Measurements from ENCODE around the gene TAS1R1. TPM values are rescaled to one million over a fixed set of nuclear protein-coding genes. Genes with fewer than 3 reads are reported as not detected.

The TAS1R1 gene
- total and polyA plus RNA-seq, 9 of the 15 experiments (the other 6 are each of a cell fraction or from before 2014, with no cell fraction given): 0.06 TPM; not detected in 8

GRCh38 chr1:6625584-6626149 is 70.6 kb downstream of the TAS1R1 start:
- Histone ChIP-seq H3K36me3 (ENCODE audit: control insufficient read depth, insufficient read depth, low read length) (peaks cover 79% of the 10 kb centered on the region), H3K27ac (ENCODE audit: extremely low read depth, low read depth, low read length) (peak overlapping the region; percentile 74; the same call in 2 of the 3 replicates), H3K79me2 (ENCODE audit: control insufficient read depth, insufficient read depth, low read length) (peaks cover 53% of the 10 kb centered on the region), H4K20me1 (replicated peaks; ENCODE audit: control insufficient read depth, insufficient read depth, low read length) (peaks cover 19% of the 10 kb centered on the region; the same call in 1 of the 2 replicates), H3K9me1 (ENCODE audit: control insufficient read depth, insufficient read depth, low read length) (no peaks in the 10 kb centered on the region), H3K4me2 (ENCODE audit: insufficient read depth, low read length) (peak overlapping the region; percentile 94), H3K9ac (ENCODE audit: insufficient read depth in 1 of 2, low read depth in 2 of 2, low read length in 2 of 2) (peak overlapping the region; percentile 71 to 90), H3K9me3 (replicated peaks; ENCODE audit: control insufficient read depth, insufficient read depth, low read depth, low read length) (no peaks in the 10 kb centered on the region), H3K4me1 (replicated peaks in 1 of 2; ENCODE audit: control insufficient read depth in 2 of 2, insufficient read depth in 2 of 2, low read length in 2 of 2) (peaks cover 12 to 48% of the 10 kb centered on the region in 2 experiments; a peak in 4 of 5 replicates), H3K4me3 (peak overlapping the region; percentile 91), H2AFZ (ENCODE audit: low read depth, low read length) (0 out of 2 replicates have a peak overlapping the region, but pooled peaks have one; percentile 66), H3K27me3 (ENCODE audit: control insufficient read depth in 2 of 2, insufficient read depth in 2 of 2, low read length in 2 of 2) (no peaks in the 10 kb centered on the region)
- intact Hi-C loops (cut with micrococcal nuclease) (loop anchor here (2.0 kb wide), 1 partner anchor 13 kb away; the partner anchor contains the start of gene PHF13), in situ Hi-C loops (cut with MboI) (no loop called here)
- ATAC-seq (peak; percentile 50), FAIRE-seq (peak; percentile 11), DNase-seq (ENCODE audit: extremely low read depth in 1 of 4, low spot score in 3 of 4) (peak in 1 of 4 experiments; percentile 46)
- POLR2A ChIA-PET: interaction anchor here (0.6 to 1.3 kb wide), 5 partner anchors 10 to 53 kb away, joined by 3 to 6 read pairs (median 4); partner anchors contain the start of gene KLHL21
- BruUV-seq (replicated peaks): no TSS peak
- WGBS (ENCODE audit: insufficient coverage, low coverage, missing lambda C conversion rate): 3% methylated on average over 26 of the region's 32 CpGs
- CTCF ChIA-PET (ENCODE audit: low intra/inter-chr PET ratio): no interaction called here
- TF ChIP-seq ATF1 (CRISPR knock-in tag; IDR thresholded peaks at IDR 0.05): no peak
- peak; percentile 36; the same call in 1 of the 2 replicates for TF ChIP-seq ATF1 (tag; IDR thresholded peaks at IDR 0.05)
- TF ChIP-seq ZNF408 (CRISPR knock-in tag; IDR thresholded peaks at IDR 0.05; ENCODE audit: low read depth): no peak
- no peak for TF ChIP-seq ZBTB8A (IDR thresholded peaks at IDR 0.05; ENCODE audit: partially characterized antibody)
- TF ChIP-seq, protein P1, sequence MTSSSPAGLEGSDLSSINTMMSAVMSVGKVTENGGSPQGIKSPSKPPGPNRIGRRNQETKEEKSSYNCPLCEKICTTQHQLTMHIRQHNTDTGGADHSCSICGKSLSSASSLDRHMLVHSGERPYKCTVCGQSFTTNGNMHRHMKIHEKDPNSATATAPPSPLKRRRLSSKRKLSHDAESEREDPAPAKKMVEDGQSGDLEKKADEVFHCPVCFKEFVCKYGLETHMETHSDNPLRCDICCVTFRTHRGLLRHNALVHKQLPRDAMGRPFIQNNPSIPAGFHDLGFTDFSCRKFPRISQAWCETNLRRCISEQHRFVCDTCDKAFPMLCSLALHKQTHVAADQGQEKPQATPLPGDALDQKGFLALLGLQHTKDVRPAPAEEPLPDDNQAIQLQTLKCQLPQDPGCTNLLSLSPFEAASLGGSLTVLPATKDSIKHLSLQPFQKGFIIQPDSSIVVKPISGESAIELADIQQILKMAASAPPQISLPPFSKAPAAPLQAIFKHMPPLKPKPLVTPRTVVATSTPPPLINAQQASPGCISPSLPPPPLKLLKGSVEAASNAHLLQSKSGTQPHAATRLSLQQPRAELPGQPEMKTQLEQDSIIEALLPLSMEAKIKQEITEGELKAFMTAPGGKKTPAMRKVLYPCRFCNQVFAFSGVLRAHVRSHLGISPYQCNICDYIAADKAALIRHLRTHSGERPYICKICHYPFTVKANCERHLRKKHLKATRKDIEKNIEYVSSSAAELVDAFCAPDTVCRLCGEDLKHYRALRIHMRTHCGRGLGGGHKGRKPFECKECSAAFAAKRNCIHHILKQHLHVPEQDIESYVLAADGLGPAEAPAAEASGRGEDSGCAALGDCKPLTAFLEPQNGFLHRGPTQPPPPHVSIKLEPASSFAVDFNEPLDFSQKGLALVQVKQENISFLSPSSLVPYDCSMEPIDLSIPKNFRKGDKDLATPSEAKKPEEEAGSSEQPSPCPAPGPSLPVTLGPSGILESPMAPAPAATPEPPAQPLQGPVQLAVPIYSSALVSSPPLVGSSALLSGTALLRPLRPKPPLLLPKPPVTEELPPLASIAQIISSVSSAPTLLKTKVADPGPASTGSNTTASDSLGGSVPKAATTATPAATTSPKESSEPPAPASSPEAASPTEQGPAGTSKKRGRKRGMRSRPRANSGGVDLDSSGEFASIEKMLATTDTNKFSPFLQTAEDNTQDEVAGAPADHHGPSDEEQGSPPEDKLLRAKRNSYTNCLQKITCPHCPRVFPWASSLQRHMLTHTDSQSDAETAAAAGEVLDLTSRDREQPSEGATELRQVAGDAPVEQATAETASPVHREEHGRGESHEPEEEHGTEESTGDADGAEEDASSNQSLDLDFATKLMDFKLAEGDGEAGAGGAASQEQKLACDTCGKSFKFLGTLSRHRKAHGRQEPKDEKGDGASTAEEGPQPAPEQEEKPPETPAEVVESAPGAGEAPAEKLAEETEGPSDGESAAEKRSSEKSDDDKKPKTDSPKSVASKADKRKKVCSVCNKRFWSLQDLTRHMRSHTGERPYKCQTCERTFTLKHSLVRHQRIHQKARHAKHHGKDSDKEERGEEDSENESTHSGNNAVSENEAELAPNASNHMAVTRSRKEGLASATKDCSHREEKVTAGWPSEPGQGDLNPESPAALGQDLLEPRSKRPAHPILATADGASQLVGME (CRISPR knock-in tag; IDR thresholded peaks at IDR 0.05): no peak
- no peak for TF ChIP-seq TSC22D4 (tag; IDR thresholded peaks at IDR 0.05)
- TF ChIP-seq HBP1 (CRISPR knock-in tag; IDR thresholded peaks at IDR 0.05): no peak
- no peak for TF ChIP-seq FOXA1 (IDR thresholded peaks at IDR 0.05; ENCODE audit: borderline replicate concordance)
- TF ChIP-seq HDAC2 (IDR thresholded peaks at IDR 0.05): 0 out of 2 replicates have a peak, but pooled peaks have one; percentile 33
- TF ChIP-seq NR2F6 (CRISPR knock-in tag; IDR thresholded peaks at IDR 0.05): no peak
- TF ChIP-seq DACH1 (IDR thresholded peaks at IDR 0.05; ENCODE audit: partially characterized antibody): peak; percentile 53
- peak; percentile 20 for TF ChIP-seq KDM5B (IDR thresholded peaks at IDR 0.05; ENCODE audit: insufficient replicate concordance, low read depth, low read length)
- no peak for TF ChIP-seq RBM34 (IDR thresholded peaks at IDR 0.05; ENCODE audit: borderline replicate concordance, insufficient read depth, low read length)
- TF ChIP-seq GABPB1 (CRISPR knock-in tag; IDR thresholded peaks at IDR 0.05): no peak
- peak; percentile 28 for TF ChIP-seq SMARCB1 (IDR thresholded peaks at IDR 0.05; ENCODE audit: insufficient read length, low read depth)
- no peak for TF ChIP-seq ILK (tag; IDR thresholded peaks at IDR 0.05; ENCODE audit: borderline replicate concordance, low read depth)
- no peak for TF ChIP-seq TRIM24 (IDR thresholded peaks at IDR 0.05)
